ENCODE measurements around the gene SMYD3.

DNA sequence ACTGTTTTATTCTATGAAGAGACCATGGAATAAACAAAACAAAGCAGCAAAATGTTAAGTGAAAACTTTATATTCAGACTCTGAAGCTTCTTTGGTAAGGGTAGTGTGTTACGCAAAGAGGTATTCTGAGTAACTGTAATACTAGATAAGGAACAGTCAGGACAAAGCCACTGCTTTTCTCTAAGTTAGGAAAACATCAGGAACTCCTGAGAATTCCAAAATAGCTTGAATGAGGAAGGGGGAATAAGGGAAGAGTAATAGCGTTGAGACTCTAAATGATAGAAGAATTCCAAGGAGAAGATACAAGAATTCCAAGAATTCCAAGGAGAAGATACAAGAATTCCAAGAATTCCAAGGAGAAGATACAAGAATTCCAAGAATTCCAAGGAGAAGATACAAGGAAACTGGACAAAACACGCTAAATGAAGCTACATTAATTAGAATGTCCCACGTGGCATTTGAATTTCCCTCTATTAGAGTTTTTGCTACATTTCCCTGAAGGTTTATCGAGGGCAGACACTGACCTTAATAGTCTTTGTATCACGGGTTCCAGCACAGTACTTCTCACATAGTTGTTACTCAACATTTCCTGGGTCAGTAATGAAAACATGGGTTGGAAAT is 71.5 kb downstream of the SMYD3 start:
- TF ChIP-seq, protein P1, sequence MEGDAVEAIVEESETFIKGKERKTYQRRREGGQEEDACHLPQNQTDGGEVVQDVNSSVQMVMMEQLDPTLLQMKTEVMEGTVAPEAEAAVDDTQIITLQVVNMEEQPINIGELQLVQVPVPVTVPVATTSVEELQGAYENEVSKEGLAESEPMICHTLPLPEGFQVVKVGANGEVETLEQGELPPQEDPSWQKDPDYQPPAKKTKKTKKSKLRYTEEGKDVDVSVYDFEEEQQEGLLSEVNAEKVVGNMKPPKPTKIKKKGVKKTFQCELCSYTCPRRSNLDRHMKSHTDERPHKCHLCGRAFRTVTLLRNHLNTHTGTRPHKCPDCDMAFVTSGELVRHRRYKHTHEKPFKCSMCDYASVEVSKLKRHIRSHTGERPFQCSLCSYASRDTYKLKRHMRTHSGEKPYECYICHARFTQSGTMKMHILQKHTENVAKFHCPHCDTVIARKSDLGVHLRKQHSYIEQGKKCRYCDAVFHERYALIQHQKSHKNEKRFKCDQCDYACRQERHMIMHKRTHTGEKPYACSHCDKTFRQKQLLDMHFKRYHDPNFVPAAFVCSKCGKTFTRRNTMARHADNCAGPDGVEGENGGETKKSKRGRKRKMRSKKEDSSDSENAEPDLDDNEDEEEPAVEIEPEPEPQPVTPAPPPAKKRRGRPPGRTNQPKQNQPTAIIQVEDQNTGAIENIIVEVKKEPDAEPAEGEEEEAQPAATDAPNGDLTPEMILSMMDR (conservative IDR thresholded peaks at IDR 0.05 in 1 of 2, IDR thresholded peaks at IDR 0.05 in 1 of 2; ENCODE audit: low read depth in 1 of 2, low read length in 2 of 2), result no peak
- no peak for TF ChIP-seq EZH2 (IDR thresholded peaks at IDR 0.05; ENCODE audit: low read length, missing control alignments)
